BLaER1 (cell line): ENCODE measurements around the gene MAP3K9.

Experiments used
- H3K27ac ChIP-seq: shearing (Covaris generic); formaldehyde crosslinking; 2 replicates; pipeline ENCODE4 v1.8.1; 2022
- H3K27me3 ChIP-seq: shearing (Covaris generic); formaldehyde crosslinking; 2 replicates; pipeline ENCODE4 v1.8.1; 2022
- H3K36me3 ChIP-seq: shearing (Covaris generic); formaldehyde crosslinking; 2 replicates; pipeline ENCODE4 v1.8.1; 2022
- H3K4me1 ChIP-seq: shearing (Covaris generic); formaldehyde crosslinking; 2 replicates; pipeline ENCODE4 v1.8.1; 2022
- H3K4me2 ChIP-seq: shearing (Covaris generic); formaldehyde crosslinking; 2 replicates; pipeline ENCODE4 v1.8.1; 2022
- H3K4me3 ChIP-seq: shearing (Covaris generic); formaldehyde crosslinking; 2 replicates; pipeline ENCODE4 v1.8.1; 2022
- H3K9ac ChIP-seq: shearing (Covaris generic); formaldehyde crosslinking; 2 replicates; pipeline ENCODE4 v1.8.1; 2022
- H3K9me3 ChIP-seq: shearing (Covaris generic); formaldehyde crosslinking; 2 replicates; pipeline ENCODE4 v1.8.1; 2022
- H4K20me1 ChIP-seq: shearing (Covaris generic); formaldehyde crosslinking; 2 replicates; pipeline ENCODE4 v1.8.1; 2022
- Cebpa-rat ChIP-seq: shearing (Covaris generic); IDR thresholded peaks from 2 replicates; pipeline ENCODE4 v1.8.1; 2022

The MAP3K9 gene

GRCh38 chr14:70821584-70822529 is 12.5 kb upstream of the MAP3K9 start:
- Histone ChIP-seq H3K36me3 (no peaks in the 10 kb centered on the region), H3K4me3 (peak overlapping the region; percentile 82), H4K20me1 (no peaks in the 10 kb centered on the region), H3K9ac (peak overlapping the region; percentile 78), H3K4me1 (peaks cover 6% of the 10 kb centered on the region; the same call in 1 of the 2 replicates), H3K4me2 (peak overlapping the region; percentile 99), H3K27ac (0 out of 2 replicates have a peak overlapping the region, but pooled peaks have one; percentile 35), H3K27me3 (peaks cover 16% of the 10 kb centered on the region), H3K9me3 (no peaks in the 10 kb centered on the region)
- no peak for TF ChIP-seq Cebpa-rat

DNA sequence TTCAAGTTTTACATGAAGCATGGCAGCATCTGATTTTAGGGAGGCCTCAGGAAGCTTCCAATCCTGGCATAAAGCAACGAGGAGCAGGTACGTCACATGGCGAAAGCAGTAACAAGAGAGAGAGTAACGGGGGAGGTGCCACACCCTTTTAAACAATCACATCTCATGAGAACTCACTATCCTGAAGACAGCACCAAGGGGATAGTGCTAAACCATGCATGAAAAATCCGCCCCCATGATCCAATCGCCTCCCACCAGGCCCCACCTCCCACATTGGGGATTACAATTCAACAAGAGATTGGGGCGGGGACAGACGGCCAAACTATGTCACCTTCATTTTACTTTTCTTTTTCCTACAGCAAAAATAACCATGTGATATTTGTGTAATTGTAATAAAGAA is 7.2 kb upstream of the MAP3K9 start:
- no peak overlapping the region for H3K4me3 ChIP-seq
- H3K4me2 ChIP-seq = no peak overlapping the region
- TF ChIP-seq Cebpa-rat = no peak
- peaks cover 5% of the 10 kb centered on the region; the same call in 1 of the 2 replicates for H3K4me1 ChIP-seq
- H4K20me1 ChIP-seq = no peaks in the 10 kb centered on the region
- H3K27ac ChIP-seq = no peak overlapping the region
- no peak overlapping the region for H3K9ac ChIP-seq
- H3K9me3 ChIP-seq = no peaks in the 10 kb centered on the region
- H3K27me3 ChIP-seq = peaks cover 10% of the 10 kb centered on the region
- H3K36me3 ChIP-seq = no peaks in the 10 kb centered on the region

- Histone ChIP-seq H3K36me3 (no peaks in the 10 kb centered on the region), H3K4me2 (no peak overlapping the region), H3K4me1 (peaks cover 13% of the 10 kb centered on the region), H3K9ac (no peak overlapping the region), H3K9me3 (no peaks in the 10 kb centered on the region), H3K27me3 (no peaks in the 10 kb centered on the region), H3K27ac (no peak overlapping the region), H3K4me3 (no peak overlapping the region), H4K20me1 (no peaks in the 10 kb centered on the region)
- TF ChIP-seq Cebpa-rat = no peak
These were observed 5.2 kb upstream of the MAP3K9 start for GRCh38 chr14:70814466-70814865.

- H3K4me2 ChIP-seq = no peak overlapping the region
- H3K4me3 ChIP-seq = no peak overlapping the region
- H3K27ac ChIP-seq = no peak overlapping the region
- TF ChIP-seq Cebpa-rat = no peak
- H4K20me1 ChIP-seq = no peaks in the 10 kb centered on the region
- H3K36me3 ChIP-seq = no peaks in the 10 kb centered on the region
- H3K9me3 ChIP-seq = no peaks in the 10 kb centered on the region
- H3K27me3 ChIP-seq = peaks cover 19% of the 10 kb centered on the region
- no peak overlapping the region for H3K9ac ChIP-seq
- peaks cover 21% of the 10 kb centered on the region for H3K4me1 ChIP-seq
These were observed 3.0 kb upstream of the MAP3K9 start for GRCh38 chr14:70812124-70812818.

DNA sequence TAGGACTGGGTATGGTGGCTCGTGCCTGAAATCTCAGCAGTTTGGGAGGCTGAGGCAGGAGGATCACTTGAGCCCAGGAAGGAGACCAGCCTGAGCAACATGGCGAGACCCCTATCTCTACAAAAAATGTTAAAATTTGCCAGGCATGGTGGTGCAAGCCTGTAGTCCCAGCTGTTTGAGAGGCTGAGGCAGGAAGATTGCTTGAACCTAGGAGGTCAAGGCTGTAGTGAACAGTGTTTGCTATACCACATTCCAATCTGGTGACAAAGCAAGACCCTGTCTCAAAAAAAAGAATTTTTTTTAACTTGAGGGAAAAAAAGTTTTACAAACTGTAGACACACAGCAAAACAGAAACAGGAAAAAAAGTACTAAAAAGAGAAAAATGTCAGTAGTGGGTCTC is 2.3 kb upstream of the MAP3K9 start:
- peaks cover 25% of the 10 kb centered on the region for H3K27me3 ChIP-seq
- H3K4me3 ChIP-seq = no peak overlapping the region
- H3K9ac ChIP-seq = no peak overlapping the region
- no peak for TF ChIP-seq Cebpa-rat
- H3K4me1 ChIP-seq = peaks cover 21% of the 10 kb centered on the region
- H3K27ac ChIP-seq = no peak overlapping the region
- H3K4me2 ChIP-seq = no peak overlapping the region
- H3K9me3 ChIP-seq = no peaks in the 10 kb centered on the region
- H4K20me1 ChIP-seq = no peaks in the 10 kb centered on the region
- H3K36me3 ChIP-seq = no peaks in the 10 kb centered on the region

DNA sequence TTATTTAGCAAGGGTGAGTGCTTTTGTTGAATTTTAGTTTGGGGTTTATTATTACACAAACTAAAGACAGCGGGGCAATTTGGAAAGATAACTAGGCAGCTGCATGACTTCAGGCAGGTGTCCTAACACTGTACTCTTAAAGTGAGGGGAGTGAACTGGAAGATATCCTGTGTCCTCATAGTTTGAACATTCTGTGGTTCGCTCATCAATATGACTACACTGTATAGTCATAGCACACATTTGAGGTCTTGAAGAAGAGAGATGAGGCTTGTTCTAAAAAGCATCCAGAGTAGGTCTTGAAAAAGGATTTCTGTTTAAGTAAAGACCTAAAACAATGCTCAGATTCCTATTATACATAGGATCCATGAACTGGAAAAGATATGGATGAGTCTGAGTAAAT is 1.7 kb upstream of the MAP3K9 start:
- H3K27me3 ChIP-seq = peaks cover 28% of the 10 kb centered on the region
- H3K27ac ChIP-seq = no peak overlapping the region
- TF ChIP-seq Cebpa-rat = no peak
- H4K20me1 ChIP-seq = no peaks in the 10 kb centered on the region
- no peaks in the 10 kb centered on the region for H3K9me3 ChIP-seq
- H3K36me3 ChIP-seq = no peaks in the 10 kb centered on the region
- no peak overlapping the region for H3K9ac ChIP-seq
- peaks cover 21% of the 10 kb centered on the region for H3K4me1 ChIP-seq
- H3K4me2 ChIP-seq = no peak overlapping the region
- no peak overlapping the region for H3K4me3 ChIP-seq

DNA sequence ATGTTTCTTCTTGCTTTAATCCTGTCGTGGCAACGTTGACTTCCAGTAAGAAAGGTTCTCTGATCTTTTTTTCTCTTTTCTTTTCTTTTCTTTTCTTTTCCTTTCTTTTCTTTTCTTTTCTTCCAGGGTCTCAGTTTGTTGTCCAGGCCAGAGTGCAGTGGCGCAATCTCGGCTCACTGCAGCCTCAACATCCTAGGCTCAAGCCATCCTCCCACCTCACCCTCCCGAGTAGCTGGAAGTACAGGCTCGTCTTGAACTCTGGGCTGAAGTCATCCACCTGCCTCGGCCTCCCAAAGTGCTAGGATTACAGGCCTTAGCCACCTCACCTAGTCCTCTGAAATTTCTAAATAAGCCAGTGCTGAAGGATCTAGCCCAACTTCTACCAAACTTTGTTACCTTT is 1.3 kb upstream of the MAP3K9 start:
- Histone ChIP-seq H3K27me3 (peaks cover 28% of the 10 kb centered on the region), H3K4me3 (no peak overlapping the region), H4K20me1 (no peaks in the 10 kb centered on the region), H3K27ac (no peak overlapping the region), H3K4me1 (peaks cover 21% of the 10 kb centered on the region), H3K36me3 (no peaks in the 10 kb centered on the region), H3K9ac (no peak overlapping the region), H3K9me3 (no peaks in the 10 kb centered on the region), H3K4me2 (no peak overlapping the region)
- TF ChIP-seq Cebpa-rat = no peak

GRCh38 chr14:70808416-70809224 is 693 bp downstream of the MAP3K9 start:
- H3K36me3 ChIP-seq = no peaks in the 10 kb centered on the region
- H4K20me1 ChIP-seq = peaks cover 10% of the 10 kb centered on the region; the same call in 1 of the 2 replicates
- H3K9ac ChIP-seq = peak overlapping the region; percentile 75
- H3K27me3 ChIP-seq = peaks cover 28% of the 10 kb centered on the region
- H3K27ac ChIP-seq = no peak overlapping the region
- peaks cover 18% of the 10 kb centered on the region for H3K4me1 ChIP-seq
- H3K4me2 ChIP-seq = peak overlapping the region; percentile 99
- no peak for TF ChIP-seq Cebpa-rat
- peak overlapping the region; percentile 89 for H3K4me3 ChIP-seq
- H3K9me3 ChIP-seq = no peaks in the 10 kb centered on the region

DNA sequence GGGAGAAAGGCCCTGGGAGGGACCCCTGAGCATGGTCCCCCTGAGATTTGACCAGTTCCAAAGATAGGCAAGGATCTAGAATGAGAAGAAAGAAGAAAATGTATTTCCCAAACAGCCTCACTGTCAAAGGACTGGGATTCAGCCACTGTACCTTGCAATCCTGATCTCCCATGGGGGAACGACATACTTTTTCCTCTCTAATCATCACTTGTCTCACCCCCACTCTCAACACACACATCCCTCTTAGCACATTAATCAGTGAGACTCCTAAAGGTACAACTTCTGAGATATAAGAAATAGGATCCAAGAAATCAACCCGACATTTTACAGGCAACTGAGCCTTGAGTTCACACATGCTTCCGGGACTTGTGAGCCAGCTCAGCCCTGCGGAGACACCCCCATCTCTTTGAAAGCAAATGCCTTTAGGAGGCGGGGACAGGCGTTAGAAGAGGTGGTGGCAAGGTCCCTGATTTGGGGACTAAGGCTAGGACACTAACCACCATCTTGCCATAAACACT is 1.4 kb downstream of the MAP3K9 start:
- Histone ChIP-seq H3K9me3 (no peaks in the 10 kb centered on the region), H3K4me2 (peak overlapping the region; percentile 99), H3K9ac (no peak overlapping the region), H3K27me3 (peaks cover 28% of the 10 kb centered on the region), H3K36me3 (no peaks in the 10 kb centered on the region), H3K4me3 (peak overlapping the region; percentile 89), H3K4me1 (peaks cover 16% of the 10 kb centered on the region), H3K27ac (no peak overlapping the region), H4K20me1 (peaks cover 10% of the 10 kb centered on the region; the same call in 1 of the 2 replicates)
- no peak for TF ChIP-seq Cebpa-rat
